ENCODE data around the gene DIAPH3.
"Not testable (repeated sequence)": the region's sequence is repeated elsewhere in the genome, so short reads cannot be mapped to it uniquely, and the experiment has no call there.

DIAPH3 gene

GRCh38 chr13:60099631-60100420 lies 63.9 kb downstream of the DIAPH3 start:
- no peak for DNase-seq (ENCODE audit: low spot score)

DNA sequence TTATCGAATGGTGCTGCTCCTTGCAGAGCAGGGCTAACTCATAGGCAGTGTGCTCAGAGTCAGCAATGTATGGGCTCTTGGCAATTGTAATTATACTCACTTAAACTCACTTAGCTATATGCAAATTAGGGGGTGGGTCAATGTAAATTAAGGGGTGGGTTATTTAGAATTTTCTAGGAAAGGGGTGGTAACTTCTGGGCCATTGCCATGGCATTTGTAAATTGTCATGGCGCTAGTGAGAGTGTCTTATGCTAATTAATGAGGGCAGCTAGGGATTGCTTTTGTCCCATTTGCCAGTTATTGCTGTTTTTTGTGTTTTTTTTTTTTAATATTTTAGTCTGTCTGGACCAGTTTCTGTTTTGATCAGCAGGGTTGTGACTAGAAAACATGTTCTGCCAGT lies 68.4 kb downstream of the DIAPH3 start:
- DNase-seq (ENCODE audit: low spot score): peak; percentile 11

DNA sequence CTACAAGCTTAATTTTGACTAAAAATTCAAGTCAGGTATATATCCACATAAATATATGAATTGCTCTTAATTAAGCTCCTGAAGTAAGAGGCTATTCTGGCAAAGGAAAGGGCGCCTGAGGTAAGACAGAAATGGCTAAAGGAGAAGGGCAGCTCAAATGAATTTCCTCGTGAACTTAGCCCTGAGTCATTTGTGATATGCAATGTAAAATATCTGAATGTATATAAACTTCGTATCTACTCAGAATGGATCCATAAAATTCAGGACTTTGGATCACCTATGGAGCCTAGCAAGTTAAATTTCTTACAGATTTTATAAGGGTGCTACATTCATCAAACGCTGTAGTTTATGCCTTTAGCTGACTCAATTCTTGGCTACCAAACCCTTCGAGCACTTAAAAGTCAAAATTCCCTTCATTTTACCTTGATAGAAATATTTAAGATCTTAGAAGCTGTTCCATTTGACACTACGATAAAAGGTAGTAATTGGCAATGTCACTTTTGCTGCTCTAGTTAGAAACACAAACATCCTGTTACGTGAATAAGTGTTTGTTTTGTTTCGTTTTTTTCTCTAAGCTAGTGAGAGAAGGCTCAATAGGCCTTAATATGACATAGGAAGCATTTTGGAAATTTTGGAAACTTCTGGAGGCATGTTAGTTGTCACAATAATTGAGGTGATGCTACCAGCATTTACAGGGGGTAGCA lies 69.2 kb downstream of the DIAPH3 start:
- DNase-seq (ENCODE audit: low spot score): no peak

DNA sequence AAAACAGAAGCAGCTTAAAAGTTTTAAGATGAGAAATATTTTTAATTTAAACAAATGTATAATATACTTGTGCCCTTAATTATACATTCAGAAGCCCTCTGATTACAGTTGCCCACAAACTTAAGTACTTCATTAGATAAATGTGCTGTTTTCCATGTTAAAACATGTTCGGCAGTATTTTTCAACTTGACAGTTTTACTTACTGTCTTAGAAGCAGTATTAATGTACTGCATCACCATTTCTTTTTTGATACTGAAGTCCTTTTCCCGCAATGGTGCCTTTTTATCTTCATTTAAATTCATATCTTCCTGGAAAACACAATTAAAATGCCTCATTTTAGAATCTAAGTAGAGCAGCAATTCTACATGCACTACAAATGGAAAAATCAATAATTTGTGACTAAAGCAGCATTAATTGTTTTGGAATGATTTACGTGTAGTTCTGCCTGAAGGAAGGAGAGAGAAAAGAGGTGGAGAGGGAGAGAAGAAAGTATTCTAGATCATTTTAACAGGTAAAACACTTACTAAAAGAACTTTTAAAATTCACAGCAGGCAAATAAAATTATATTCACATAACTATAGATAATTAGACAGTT lies 70.2 kb downstream of the DIAPH3 start:
- DNase-seq (ENCODE audit: low spot score): no peak

- DNase-seq (ENCODE audit: low spot score): no peak
Observed at GRCh38 chr13:60091573-60091972, 72.2 kb downstream of the DIAPH3 start.

DNA sequence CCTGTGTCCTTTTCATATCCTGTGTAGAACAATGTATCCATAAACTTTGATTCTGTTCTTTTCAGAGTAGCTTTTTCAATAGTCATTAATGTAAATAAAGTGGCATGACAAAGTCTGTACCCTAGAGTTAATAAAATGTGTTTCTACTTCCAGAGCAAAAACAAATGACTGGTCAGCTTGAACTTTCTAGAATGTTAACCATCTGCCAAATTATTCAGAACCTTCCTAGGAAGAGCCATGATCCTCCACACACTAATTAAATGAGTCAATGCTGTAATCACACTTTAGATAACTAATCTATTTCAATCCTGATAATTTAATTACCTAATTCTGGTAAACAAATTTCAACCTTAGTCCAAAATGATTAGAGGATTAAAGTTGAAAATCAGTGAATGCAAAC lies 73.2 kb downstream of the DIAPH3 start:
- no peak for DNase-seq (ENCODE audit: low spot score)

DNA sequence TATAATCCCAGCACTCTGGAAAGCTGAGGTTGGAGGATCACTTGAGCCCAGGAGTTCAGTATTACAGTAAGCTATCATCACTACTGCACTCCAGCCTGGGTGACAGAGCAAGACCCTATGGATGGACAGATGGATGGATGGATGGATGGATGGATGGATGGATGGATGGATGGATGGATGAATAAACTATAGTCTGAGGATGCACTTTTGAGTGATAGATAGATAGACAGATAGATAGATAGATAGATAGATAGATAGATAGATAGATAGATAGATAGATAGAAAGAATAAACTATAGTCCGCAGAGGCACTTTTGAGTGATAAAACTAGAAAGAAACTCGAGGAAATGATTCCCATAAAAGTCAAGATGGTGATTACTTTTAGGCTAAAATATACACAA lies 79.9 kb downstream of the DIAPH3 start:
- not testable (repeated sequence) for DNase-seq (ENCODE audit: low spot score)

DNA sequence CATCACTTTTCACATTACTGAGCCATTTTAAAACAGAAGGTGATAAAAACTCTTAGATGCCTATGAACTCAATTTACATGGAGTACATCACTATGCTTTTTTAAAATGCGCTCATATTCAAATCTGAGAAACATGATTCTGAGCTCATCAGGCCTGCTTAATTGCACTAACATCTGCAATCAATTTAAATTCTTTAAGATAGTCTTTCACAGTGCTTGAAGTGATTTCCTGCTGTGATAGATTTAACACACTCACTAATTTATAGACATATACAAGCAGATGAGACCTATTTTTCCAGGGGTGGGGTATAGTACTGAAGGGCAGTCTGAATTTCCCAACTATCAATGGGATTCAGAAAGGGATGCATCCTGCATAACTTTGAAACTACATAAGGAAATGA lies 82.9 kb downstream of the DIAPH3 start:
- no peak for DNase-seq (ENCODE audit: low spot score)

- no peak for DNase-seq (ENCODE audit: low spot score)
Observed at GRCh38 chr13:60078226-60078625, 85.5 kb downstream of the DIAPH3 start.

DNA sequence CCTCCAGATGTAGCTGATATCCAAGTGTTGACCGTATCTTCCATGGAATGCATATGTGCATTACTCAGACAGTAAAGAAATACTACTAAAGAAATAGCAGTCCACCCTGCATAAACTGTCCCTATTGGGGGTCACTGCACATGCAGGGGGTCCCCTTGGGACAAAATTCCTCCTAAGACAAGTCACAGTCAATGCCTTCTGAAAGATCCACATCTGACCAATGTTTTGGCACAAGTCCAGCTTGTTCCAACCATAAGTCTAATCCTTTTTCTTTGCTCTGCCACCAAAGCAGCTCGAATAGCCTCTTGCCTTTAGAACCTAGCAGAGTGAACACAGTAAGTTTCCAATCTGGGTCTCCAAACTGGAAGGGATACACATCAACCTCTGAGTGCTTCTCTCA lies 87.9 kb downstream of the DIAPH3 start:
- DNase-seq (ENCODE audit: low spot score): no peak

DNA sequence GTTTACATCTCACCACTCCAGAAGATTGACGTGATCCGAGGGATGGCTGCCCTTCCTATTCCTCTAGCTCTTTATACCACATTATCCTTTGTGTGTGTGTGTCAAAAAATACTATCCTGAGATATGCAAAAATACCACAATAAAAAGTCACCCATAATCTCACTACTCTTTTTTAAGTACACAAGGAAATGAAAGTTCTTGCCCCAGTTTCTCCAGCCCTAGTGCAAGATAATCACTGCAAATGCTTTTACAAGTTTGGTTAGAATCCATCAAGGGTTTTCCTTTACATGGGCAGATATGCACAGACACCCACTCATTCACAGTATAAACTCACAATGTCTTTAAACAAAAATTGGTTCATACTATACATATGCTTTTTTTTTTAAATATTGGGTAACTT lies 89.3 kb downstream of the DIAPH3 start:
- no peak for DNase-seq (ENCODE audit: low spot score)

DNA sequence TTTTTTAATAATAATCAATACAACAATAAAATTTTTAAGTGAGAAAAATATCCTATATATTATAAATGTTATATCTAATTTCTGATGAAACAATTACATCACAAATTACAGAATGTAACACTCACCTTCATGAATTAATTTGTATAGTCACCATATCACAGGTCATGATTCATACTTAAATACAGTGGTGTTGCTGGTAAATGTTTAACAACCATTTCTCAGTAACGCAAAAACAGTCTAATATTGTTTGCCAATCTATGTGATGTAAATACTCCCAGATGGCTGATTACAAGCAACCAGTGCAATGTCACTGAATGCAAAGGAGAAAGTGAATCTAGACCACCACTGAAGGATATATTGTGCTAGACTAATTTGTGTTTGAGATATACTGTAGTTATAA lies 97.5 kb downstream of the DIAPH3 start:
- no peak for DNase-seq (ENCODE audit: low spot score)

GRCh38 chr13:60062502-60062901 lies 101.2 kb downstream of the DIAPH3 start:
- DNase-seq (ENCODE audit: low spot score): no peak

- DNase-seq (ENCODE audit: low spot score): no peak
Observed at GRCh38 chr13:60061737-60062136, 102.0 kb downstream of the DIAPH3 start.

- DNase-seq (ENCODE audit: low spot score): no peak
Observed at GRCh38 chr13:60051754-60052285, 111.9 kb downstream of the DIAPH3 start.

- not testable (repeated sequence) for DNase-seq (ENCODE audit: low spot score)
Observed at GRCh38 chr13:60048353-60048752, 115.4 kb downstream of the DIAPH3 start.

- DNase-seq (ENCODE audit: low spot score): no peak
Observed at GRCh38 chr13:60047918-60048317, 115.8 kb downstream of the DIAPH3 start.

GRCh38 chr13:60044321-60044720 lies 119.4 kb downstream of the DIAPH3 start:
- no peak for DNase-seq (ENCODE audit: low spot score)

DNA sequence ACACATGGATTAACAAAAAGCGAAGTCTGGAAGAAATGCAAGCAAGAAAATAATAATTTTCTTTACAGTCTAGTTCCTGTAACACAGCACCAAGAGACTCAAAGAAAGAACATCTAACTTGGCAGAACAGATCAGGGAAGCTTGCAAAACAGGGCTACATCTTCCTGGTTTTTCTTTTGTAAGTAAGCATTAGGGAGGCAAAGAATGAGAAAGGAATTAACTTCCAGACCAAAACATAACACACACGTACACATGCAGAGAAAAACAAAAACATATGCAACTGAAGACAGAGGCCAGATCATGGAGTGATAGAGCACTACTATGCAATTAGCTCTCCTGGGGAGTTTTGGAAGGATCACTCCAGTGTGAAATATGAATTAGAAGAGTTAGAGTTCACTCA lies 120.5 kb downstream of the DIAPH3 start:
- DNase-seq (ENCODE audit: low spot score): no peak

DNA sequence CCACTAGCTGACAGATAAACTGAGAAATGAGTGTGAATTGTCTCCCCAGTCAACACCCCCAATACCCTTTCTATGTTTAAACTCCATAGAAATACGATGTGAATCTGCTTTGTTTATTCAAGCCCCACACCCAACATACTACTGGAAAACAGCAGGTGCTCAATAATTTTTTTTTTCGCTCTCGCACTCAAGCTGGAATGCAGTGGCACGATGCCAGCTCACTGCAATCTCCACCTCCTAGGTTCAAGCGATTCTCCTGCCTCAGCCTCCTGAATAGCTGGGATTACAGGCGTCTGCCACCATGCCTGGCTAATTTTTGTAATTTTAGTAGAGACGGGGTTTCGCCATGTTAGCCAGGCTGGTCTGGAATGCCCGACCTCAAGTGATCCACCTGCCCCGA lies 123.1 kb downstream of the DIAPH3 start:
- DNase-seq (ENCODE audit: low spot score): not testable (repeated sequence)

- no peak for DNase-seq (ENCODE audit: low spot score)
Observed at GRCh38 chr13:60035874-60036273, 127.9 kb downstream of the DIAPH3 start.

GRCh38 chr13:60032851-60033250 lies 130.9 kb downstream of the DIAPH3 start:
- DNase-seq (ENCODE audit: low spot score): no peak

- DNase-seq (ENCODE audit: low spot score): no peak
Observed at GRCh38 chr13:60028021-60028420, 135.7 kb downstream of the DIAPH3 start.
